Stimulated activated CD4-positive, alpha-beta T cell treated with anti-CD3 and anti-CD28 coated beads, Interleukin-4, amount 100 ng/mL, for 4 hours (primary cell): ENCODE measurements around the gene SEMA3D.

ENCODE experiments used
- DNase-seq, 2 experiments: peaks; one replicate each; pipeline ENCODE4 v3.0.0-alpha.2; 2020

SEMA3D gene

GRCh38 chr7:85183296-85183695 is 3.6 kb downstream of the SEMA3D start:
- no peak for DNase-seq

DNA sequence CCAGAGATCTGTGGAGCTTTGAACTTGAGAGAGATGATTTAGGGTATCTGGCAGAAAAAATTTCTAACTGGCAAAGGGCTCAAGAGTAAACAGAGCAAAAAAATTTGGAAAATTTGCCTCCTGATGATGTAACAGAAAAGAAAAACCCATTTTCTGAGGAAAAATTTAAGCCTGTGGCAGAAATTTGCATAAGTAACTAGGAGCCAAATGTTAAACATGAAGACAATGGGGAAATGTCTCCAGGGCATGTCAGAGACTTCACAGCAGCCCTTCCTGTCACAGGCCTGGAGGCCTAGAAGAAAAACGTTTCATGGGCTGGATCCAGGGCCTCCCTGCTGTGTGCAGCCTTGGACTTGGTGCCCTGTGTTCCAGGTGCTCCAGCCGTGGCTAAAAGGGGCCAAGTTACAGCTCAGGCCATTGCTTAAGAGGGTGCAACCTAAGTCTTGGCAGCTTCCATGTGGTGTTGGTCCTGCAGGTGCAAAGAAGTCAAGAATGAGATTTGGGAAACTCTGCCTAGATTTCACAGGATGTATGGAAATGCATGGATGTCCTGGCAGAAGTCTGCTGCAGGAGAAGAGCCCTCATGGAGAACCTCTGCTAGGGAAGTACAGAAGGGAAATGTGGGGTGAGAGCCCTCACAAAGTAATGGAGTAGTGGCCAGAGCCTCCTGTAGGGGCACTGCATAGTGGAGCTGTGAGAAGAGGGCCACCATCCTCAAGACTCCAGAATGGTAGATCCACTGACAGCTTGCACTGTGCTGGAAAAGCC is 8.1 kb downstream of the SEMA3D start:
- DNase-seq, result no peak

- DNase-seq, result no peak
These were observed 9.5 kb downstream of the SEMA3D start for GRCh38 chr7:85177316-85177715.

DNA sequence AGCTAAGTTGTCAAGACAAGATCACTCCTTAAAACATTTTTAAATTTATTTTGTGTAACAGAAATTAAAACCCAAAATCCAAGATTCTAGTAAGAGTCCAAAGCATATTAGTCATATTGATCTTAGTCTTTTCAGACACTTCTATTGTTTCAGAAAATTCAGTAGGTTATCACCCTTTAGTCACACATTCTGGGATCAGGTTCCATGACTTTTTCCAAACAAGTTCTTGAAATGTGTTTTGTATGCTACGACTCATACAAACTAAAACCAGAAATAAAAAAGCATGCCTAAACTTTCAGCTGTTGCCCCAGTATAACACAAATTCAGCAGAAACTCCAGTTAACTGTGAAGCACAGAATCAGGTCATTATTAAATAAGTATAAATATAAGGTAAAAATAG is 10.7 kb downstream of the SEMA3D start:
- no peak for DNase-seq

DNA sequence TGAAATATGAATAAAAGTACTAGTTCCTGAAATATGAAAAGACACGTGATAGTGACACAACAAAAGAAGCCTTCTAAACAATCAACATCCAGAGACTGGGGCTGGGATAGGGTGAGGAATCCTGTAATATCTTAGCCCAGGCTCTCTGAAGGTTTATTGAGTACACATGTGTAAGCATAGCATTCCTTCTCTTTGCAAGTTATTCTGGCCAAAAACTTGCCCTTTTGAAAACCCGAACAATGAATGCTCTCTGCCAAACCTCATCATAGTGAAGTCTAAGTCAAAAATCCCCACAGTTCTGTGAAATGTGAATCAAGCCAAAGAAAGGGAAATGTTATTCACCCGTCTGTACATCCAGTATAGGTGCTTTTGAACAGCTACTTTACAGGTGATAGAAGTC is 11.6 kb downstream of the SEMA3D start:
- DNase-seq, result no peak

- no peak for DNase-seq
These were observed 14.3 kb downstream of the SEMA3D start for GRCh38 chr7:85172530-85172941.

- no peak for DNase-seq
These were observed 19.2 kb downstream of the SEMA3D start for GRCh38 chr7:85167636-85168035.

DNA sequence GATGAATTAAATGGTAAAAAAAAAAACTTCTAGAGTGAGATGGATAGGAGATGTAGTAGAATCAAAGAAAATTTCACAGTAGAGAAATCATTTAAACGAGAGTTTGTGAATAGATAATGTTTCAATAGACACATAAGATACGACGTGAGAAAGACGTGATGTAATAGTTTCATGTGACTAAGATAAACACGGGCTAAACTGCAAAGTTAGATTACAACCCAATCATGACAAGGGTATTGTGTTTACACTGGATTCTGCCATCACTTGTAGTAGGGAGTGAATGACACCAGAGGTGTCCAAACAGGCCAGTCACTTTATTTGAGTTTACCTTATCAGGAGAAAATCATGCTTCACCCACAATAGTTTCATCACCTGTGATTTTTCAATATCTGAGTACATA is 21.6 kb downstream of the SEMA3D start:
- DNase-seq, result no peak

- no peak for DNase-seq
These were observed 22.5 kb downstream of the SEMA3D start for GRCh38 chr7:85164376-85164775.

GRCh38 chr7:85162721-85163120 is 24.1 kb downstream of the SEMA3D start:
- no peak for DNase-seq

DNA sequence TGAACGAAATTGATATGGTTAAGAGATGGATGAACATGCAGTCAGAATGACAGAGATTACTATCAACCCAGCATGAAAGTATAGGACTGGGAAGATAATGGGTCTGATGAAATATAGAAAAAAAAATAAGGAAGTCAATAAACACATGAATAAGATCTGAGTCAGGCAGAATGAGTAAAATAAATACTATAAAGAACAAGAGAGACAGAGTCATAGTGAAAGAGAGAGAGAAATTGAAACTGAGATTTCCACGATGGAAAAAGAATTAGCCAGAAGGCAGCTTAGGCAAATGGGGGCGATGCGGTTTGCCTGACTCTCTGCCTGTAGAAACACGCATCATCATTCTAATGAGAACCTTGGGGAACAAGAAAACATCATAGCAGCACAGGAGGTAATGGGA is 26.6 kb downstream of the SEMA3D start:
- DNase-seq, result no peak

- DNase-seq, result no peak
These were observed 27.9 kb downstream of the SEMA3D start for GRCh38 chr7:85159003-85159402.

DNA sequence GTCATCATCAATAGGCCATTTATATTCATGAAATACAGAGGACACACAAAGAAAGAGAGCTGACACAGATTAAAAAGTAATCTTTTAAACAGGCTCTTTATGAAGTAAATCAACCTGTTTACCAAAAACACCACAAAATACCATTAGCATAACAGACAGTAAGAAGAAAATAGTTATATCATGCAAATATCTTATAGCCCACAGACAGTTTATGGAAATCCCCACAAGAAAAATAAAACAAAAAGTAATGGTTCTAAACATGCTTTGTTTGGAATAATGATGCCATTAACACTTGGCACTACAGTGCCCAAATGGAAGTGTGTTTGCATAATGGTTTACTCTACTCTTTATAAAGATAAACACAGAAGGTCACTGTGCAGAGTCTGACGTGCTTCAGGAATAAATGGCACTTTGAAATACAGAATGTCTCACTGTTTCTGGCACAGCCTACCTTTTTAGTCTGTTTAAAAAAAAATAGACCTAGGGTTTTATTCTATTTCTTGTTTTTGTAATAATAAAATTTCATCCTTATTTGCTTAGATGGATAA is 30.1 kb downstream of the SEMA3D start:
- DNase-seq, result no peak

DNA sequence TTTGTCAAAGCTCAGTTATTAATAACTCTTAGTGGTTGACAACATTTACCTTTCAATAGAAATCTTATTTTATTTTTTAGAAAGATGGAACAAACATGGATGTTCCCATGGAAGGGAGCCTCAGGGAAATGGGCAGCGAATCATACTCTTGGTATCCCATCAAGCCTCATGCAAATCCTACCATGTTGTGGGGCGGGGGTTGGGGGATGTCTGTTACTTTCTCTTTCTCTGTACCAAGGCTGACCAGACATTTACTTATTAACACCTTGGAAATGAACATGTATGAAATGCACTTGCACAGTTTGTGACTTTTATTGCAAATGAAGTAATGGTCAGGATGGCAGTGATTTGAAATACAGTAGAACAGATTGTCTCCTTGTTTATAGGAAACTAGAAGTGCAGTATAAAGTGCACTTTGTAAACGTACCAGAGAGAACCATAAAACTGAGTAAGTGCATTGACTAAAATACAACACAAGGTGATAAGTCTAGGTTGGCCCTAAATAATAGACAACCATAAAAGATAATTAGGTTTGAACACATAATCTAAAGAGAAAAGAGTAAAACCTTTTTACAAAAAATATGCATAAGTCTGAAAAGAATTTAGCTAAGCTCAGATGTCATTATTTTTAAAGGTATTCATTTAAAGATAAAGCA is 32.4 kb downstream of the SEMA3D start:
- DNase-seq, result no peak

DNA sequence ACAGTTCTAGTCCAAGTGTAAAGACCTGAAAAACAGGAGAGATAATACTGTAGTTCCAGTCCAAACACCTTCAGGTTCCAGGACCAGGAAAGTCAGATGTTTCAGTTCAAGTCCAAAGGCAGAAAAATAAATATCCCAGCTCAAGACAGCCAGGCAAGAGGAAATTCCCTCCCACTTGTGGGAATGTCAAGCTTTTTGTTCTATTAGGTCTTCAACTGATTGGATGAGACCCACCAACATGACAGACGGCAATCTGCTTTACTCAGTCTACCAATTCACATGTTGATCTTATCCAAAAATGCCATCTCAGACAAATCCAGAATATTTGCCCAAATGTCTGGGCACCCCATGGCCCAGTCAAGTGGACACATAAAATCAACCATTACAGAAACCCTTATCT is 33.1 kb downstream of the SEMA3D start:
- DNase-seq, result no peak

GRCh38 chr7:85150624-85151023 is 36.2 kb downstream of the SEMA3D start:
- no peak for DNase-seq

GRCh38 chr7:85144771-85145170 is 42.1 kb downstream of the SEMA3D start:
- DNase-seq, result no peak

GRCh38 chr7:85135977-85136376 is 50.9 kb downstream of the SEMA3D start:
- no peak for DNase-seq

- DNase-seq, result no peak
These were observed 53.3 kb downstream of the SEMA3D start for GRCh38 chr7:85133560-85133959.

GRCh38 chr7:85133006-85133405 is 53.9 kb downstream of the SEMA3D start:
- DNase-seq, result no peak

DNA sequence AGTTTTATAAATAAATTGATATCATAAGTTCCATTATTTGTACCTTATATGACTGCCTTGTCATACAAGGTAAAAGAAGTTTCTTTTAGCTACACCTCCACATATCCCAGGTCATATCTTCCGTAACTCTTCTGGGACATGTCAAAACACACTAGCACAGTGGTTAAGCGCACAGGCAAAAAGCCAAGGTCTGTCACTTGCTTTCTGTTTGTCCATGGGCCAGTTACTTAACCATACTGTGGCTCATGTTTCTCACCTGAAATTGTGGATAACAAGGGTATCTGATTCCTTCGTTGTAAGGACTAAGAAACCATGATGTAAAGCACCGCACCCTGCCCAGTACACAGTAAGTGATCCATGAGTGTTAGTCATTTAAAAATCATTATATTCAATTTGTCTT is 56.2 kb downstream of the SEMA3D start:
- DNase-seq, result no peak

DNA sequence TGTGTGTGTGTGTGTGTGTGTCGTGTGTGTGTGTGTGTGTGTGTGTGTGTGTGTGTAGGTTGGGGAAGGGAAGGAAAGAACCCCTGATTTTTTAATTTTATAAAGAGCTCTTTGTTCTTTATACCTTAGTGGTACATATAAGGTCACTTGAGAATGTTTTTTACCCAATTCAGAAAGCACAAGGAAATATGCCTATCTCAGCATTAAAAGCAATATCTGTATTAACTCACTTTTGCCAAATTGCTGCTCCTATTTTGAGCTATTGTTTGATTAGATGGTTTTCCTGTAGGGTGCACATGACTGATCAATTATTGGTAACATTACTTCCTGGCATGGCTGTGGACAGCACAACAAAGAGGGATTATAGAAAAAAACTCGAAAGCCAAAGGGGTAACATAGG is 60.5 kb downstream of the SEMA3D start:
- DNase-seq, result no peak

GRCh38 chr7:85125651-85126131 is 61.2 kb downstream of the SEMA3D start:
- DNase-seq, result no peak

DNA sequence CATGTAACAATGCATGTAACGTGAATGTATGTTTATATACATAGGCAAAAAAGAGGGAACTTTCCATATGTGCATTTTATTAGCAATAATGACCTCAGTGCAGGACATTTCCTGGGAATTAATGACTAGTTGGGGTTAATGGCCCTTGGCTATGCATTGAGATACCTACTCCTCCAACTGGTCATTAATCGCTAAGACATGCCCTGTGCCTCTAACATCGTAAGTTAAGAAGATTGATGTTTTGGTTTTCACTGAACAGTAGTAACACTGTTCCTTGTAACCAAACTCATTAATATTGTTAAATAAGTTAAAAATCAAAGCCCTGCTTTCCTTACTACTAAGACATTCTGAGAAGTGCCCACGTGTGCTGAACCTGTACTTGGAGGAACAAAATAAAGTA is 61.7 kb downstream of the SEMA3D start:
- DNase-seq, result no peak
